SK-N-SH treated with all-trans-retinoic acid at 6 μM for 48 hours (cell line): ENCODE results near the gene PTPRT.

Source experiments
- ARNTL ChIP-seq: fragments of 450-650 bp; formaldehyde crosslinking; IDR thresholded peaks from 2 replicates; pipeline ENCODE4 v1.5.0; 2020; ENCODE audit warnings: low read depth, mild to moderate bottlenecking, moderate library complexity, borderline replicate concordance
- BACH2 ChIP-seq: fragments of 250-450 bp; sonication (Bioruptor Pico); IDR thresholded peaks from 2 replicates; pipeline ENCODE4 v1.9.0; 2021; ENCODE audit warnings: mild to moderate bottlenecking, borderline replicate concordance
- GLIS3 ChIP-seq: fragments of 250-450 bp; sonication (Bioruptor Pico); IDR thresholded peaks from 2 replicates; pipeline ENCODE4 v1.5.0; 2020; ENCODE audit warnings: mild to moderate bottlenecking, moderate library complexity
- SNAI2 ChIP-seq: fragments of 250-450 bp; sonication (Bioruptor Pico); IDR thresholded peaks from 2 replicates; pipeline ENCODE4 v1.5.0; 2020; ENCODE audit warnings: mild to moderate bottlenecking, moderate library complexity
- TCF4 ChIP-seq: fragments of 250-450 bp; sonication (Bioruptor Pico); IDR thresholded peaks from 2 replicates; pipeline ENCODE4 v1.8.0; 2021; ENCODE audit warnings: mild to moderate bottlenecking, moderate library complexity, borderline replicate concordance
- TOX ChIP-seq: fragments of 250-450 bp; sonication (Bioruptor Pico); IDR thresholded peaks from 2 replicates; pipeline ENCODE4 v1.8.0; 2021; ENCODE audit warnings: mild to moderate bottlenecking, moderate library complexity, borderline replicate concordance
- ZC3H10 ChIP-seq: fragments of 250-450 bp; sonication (Bioruptor Pico); IDR thresholded peaks from 2 replicates; pipeline ENCODE4 v1.5.1; 2021; ENCODE audit warnings: mild to moderate bottlenecking, moderate library complexity
- ZFP3 ChIP-seq: fragments of 250-450 bp; sonication (Bioruptor Pico); IDR thresholded peaks from 2 replicates; pipeline ENCODE4 v1.5.0; 2020; ENCODE audit warnings: mild to moderate bottlenecking, moderate library complexity
- ZFP30 ChIP-seq: fragments of 450-650 bp; formaldehyde crosslinking; IDR thresholded peaks from 2 replicates; pipeline ENCODE4 v1.5.0; 2022; ENCODE audit warnings: mild to moderate bottlenecking, moderate library complexity
- ZNF565 ChIP-seq: fragments of 450-650 bp; formaldehyde crosslinking; conservative IDR thresholded peaks from 2 replicates; pipeline ENCODE4 v1.5.0; 2020; ENCODE audit warnings: low read depth, mild to moderate bottlenecking, moderate library complexity
- ZNF8 ChIP-seq: fragments of 450-650 bp; formaldehyde crosslinking; IDR thresholded peaks from 2 replicates; pipeline ENCODE4 v1.5.0; 2020; ENCODE audit warnings: mild to moderate bottlenecking, moderate library complexity
- TF ChIP-seq, protein P1 (sequence below): fragments of 250-450 bp; sonication (Bioruptor Pico); IDR thresholded peaks from 2 replicates; pipeline ENCODE4 v1.5.1; 2020; ENCODE audit warnings: low read depth, mild to moderate bottlenecking, moderate library complexity
- TF ChIP-seq, protein P2 (sequence below): fragments of 250-450 bp; sonication (Bioruptor Pico); IDR thresholded peaks from 2 replicates; pipeline ENCODE4 v1.8.0; 2020; ENCODE audit warnings: mild to moderate bottlenecking, moderate library complexity, borderline replicate concordance

DNA sequence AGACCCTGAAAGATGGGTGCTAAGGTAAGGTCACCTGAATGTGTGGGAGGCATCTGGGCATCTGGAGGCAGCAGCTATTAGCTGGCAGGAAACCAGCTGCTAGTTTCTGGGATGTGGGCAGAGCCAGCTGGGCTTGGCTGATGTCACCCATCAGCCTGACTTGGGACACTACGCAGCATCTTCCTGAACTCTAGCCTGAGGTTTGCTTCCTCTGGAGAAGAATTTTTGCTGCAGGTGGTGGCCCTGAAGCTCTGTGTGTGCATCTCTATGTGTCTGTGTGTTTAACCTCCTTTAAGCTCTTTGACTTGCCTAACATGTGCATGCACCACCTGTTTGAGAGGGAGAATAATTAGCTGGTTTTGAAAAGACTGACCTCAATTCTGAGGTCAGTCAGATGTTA is 1106.4 kb downstream of the PTPRT start:
- TF ChIP-seq ZFP30 (no peak), TOX (CRISPR knock-in tag) (no peak), BACH2 (no peak), ZFP3 (CRISPR knock-in tag) (no peak), ARNTL (CRISPR knock-in tag) (no peak), ZNF8 (CRISPR knock-in tag) (no peak), TCF4 (CRISPR knock-in tag) (no peak), ZNF565 (CRISPR knock-in tag) (no peak), ZC3H10 (CRISPR knock-in tag) (no peak), SNAI2 (no peak), GLIS3 (CRISPR knock-in tag) (no peak)
- TF ChIP-seq, protein P1, sequence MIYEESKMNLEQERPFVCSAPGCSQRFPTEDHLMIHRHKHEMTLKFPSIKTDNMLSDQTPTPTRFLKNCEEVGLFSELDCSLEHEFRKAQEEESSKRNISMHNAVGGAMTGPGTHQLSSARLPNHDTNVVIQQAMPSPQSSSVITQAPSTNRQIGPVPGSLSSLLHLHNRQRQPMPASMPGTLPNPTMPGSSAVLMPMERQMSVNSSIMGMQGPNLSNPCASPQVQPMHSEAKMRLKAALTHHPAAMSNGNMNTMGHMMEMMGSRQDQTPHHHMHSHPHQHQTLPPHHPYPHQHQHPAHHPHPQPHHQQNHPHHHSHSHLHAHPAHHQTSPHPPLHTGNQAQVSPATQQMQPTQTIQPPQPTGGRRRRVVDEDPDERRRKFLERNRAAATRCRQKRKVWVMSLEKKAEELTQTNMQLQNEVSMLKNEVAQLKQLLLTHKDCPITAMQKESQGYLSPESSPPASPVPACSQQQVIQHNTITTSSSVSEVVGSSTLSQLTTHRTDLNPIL (CRISPR knock-in tag) = no peak
- TF ChIP-seq, protein P2, sequence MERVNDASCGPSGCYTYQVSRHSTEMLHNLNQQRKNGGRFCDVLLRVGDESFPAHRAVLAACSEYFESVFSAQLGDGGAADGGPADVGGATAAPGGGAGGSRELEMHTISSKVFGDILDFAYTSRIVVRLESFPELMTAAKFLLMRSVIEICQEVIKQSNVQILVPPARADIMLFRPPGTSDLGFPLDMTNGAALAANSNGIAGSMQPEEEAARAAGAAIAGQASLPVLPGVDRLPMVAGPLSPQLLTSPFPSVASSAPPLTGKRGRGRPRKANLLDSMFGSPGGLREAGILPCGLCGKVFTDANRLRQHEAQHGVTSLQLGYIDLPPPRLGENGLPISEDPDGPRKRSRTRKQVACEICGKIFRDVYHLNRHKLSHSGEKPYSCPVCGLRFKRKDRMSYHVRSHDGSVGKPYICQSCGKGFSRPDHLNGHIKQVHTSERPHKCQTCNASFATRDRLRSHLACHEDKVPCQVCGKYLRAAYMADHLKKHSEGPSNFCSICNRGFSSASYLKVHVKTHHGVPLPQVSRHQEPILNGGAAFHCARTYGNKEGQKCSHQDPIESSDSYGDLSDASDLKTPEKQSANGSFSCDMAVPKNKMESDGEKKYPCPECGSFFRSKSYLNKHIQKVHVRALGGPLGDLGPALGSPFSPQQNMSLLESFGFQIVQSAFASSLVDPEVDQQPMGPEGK = no peak
